GM20000 (cell line): Measurements from ENCODE around the gene GAL3ST2.
"Not testable (repeated sequence)": the region's sequence is repeated elsewhere in the genome, so short reads cannot be mapped to it uniquely, and the experiment has no call there.

Experiments
- DNase-seq: peaks from one replicate; pipeline ENCODE4 v3.0.0; 2012; ENCODE audit warnings: low spot score
- TF ChIP-seq, protein P1 (sequence below): IDR thresholded peaks from 2 replicates; pipeline ENCODE4 v1.5.1; 2012; ENCODE audit warnings: mild to moderate bottlenecking, control low read depth; ENCODE audit errors: extremely low read depth, missing control alignments

The GAL3ST2 gene

DNA sequence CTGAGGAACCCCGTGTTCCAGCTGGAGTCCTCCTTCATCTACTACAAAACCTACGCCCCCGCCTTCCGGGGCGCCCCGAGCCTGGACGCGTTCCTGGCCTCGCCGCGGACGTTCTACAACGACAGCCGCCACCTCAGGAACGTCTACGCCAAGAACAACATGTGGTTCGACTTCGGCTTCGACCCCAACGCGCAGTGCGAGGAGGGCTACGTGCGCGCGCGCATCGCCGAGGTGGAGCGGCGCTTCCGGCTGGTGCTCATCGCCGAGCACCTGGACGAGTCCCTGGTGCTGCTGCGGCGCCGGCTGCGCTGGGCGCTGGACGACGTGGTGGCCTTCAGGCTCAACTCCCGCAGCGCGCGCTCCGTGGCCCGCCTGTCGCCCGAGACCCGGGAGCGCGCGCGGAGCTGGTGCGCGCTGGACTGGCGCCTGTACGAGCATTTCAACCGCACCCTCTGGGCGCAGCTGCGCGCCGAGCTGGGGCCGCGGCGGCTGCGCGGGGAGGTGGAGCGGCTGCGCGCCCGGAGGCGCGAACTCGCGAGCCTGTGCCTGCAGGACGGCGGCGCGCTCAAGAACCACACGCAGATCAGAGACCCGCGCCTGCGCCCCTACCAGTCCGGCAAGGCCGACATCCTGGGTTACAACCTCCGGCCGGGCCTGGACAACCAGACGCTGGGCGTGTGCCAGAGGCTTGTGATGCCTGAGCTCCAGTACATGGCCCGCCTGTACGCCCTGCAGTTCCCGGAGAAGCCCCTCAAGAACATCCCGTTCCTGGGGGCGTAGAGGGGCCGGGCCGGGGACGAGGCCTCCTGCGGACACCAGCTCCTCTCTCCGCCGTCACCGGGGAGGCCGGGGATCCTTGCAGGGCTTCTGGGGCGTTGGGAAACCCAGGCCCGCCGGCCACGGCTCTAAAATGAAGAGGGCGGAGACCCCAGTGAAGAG lies 27.0 kb downstream of the GAL3ST2 start:
- TF ChIP-seq, protein P1, sequence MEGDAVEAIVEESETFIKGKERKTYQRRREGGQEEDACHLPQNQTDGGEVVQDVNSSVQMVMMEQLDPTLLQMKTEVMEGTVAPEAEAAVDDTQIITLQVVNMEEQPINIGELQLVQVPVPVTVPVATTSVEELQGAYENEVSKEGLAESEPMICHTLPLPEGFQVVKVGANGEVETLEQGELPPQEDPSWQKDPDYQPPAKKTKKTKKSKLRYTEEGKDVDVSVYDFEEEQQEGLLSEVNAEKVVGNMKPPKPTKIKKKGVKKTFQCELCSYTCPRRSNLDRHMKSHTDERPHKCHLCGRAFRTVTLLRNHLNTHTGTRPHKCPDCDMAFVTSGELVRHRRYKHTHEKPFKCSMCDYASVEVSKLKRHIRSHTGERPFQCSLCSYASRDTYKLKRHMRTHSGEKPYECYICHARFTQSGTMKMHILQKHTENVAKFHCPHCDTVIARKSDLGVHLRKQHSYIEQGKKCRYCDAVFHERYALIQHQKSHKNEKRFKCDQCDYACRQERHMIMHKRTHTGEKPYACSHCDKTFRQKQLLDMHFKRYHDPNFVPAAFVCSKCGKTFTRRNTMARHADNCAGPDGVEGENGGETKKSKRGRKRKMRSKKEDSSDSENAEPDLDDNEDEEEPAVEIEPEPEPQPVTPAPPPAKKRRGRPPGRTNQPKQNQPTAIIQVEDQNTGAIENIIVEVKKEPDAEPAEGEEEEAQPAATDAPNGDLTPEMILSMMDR: no peak
- DNase-seq: peak; percentile 87

DNA sequence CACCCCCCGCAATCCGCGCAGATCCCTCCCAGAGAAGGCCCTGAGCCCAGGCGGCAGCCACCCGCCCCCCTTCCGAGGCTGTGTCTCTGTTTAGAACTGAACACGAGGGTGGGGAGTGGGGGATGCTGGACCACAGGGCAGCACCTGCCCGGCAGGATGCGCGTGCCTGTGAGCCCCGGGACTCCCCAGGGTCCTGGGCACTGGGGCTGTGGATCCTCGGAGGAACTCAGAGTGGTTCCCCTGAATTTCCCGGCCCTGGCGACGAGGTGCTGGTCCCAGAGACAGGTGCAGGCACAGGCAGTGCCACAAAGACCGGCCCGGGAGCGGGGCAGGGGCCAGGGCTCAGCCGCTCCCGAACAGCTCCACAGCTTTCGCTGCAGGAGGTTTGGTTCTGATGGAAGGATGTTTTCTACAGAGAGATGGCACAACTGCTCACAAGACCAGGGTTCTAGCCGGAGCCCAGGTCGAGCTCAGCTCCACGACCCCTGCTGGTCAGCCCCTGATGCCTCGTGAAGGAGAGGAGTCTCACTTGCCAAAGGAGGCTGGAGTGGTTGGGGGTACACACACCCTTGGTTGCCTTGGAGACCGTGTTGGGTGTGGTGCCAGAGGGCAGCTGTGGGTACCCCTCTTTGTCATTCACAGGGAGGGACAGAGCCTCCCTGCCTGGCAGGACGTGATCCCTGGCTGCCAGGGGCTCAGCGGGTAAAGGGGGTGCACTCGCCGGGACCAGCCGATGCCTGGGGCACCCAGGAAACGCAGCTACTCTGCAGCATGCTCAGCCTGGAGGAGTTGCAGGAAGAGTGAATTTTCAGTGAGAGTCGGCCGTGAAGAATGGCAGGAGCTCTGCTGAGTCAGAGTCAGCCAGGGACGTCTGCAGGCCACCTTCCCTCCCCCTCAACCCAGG lies 28.0 kb downstream of the GAL3ST2 start:
- DNase-seq: peak; percentile 69
- TF ChIP-seq, protein P1: no peak

DNA sequence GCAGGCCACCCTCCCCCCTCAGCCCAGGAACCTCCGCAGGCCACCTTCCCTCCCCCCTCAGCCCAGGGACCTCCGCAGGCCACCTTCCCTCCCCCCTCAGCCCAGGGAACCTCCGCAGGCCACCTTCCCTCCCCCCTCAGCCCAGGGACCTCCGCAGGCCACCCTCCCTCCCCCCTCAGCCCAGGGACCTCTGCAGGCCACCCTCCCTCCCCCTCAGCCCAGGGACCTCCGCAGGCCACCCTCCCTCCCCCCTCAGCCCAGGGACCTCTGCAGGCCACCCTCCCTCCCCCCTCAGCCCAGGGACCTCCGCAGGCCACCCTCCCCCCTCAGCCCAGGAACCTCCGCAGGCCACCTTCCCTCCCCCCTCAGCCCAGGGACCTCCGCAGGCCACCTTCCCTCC lies 29.6 kb downstream of the GAL3ST2 start:
- not testable (repeated sequence) for DNase-seq

DNA sequence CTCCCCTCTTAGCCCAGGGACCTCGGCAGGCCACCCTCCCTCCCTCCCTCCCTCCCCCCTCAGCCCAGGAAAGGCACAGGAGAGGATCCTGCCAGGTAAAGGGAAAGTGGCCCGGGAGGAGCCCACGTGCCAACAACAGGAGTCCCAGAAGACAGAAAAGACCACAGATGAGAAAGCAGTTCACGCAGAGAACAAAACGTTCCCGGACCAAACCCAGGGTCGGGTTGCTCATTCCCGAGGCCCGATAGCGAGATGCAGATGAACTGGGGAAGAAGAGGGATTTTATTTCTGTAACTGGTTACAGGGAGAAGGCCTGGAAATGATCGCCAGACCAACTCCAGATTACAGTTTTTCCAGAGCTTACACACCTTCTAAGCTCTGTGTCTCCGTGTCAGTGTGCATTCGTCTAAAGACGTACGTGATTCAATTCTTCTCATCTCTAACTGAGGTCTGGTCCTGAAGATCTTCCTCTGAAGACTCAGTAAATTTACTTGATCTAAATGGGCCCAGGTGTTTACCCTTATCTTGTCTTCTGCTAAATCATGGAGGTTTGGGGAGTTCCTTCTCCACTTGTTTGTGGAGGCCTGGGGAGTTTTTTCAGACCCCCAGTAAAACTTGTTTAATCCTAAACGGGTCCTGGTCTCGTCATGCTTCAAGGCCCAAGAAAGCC lies 31.6 kb downstream of the GAL3ST2 start:
- peak; percentile 14 for DNase-seq
- TF ChIP-seq, protein P1: no peak

DNA sequence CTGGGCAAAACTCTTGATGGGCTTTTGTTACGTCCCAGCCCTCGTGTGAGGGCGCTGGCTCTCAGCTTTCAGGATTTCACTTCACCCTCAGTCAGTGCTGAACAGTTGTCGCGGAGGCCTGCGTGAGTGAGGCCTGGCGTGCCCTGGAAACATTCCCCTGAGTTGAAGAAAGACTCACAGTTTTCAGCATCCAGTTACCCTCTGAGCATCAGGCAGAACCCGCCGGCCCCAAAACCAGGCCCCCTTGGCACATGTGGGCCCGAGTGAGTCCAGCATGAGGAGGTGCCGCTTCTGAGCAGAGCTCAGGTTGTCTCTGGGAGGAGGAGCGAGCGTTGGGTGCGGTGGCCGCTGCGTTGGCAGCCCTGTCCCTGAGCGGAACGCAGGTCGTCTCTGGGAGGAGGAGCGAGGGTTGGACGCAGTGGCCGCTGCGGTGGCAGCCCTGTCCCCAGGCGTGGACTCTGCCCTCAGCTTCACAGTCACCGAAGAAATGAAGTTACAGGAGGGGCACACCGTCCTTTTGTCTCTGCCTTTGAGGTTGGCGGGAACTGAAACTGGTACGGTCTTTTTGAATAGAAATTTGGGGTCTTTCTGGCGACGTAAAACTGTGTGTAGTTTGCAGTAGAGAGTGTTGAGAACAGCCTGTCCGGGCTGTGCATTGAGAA lies 32.2 kb downstream of the GAL3ST2 start, which contains the start of gene NEU4:
Gene NEU4, plus strand, starts transcription at position 473 of the 662 bp plus-strand sequence. CDS start 5,292 bp downstream, outside the sequence.
- peak; percentile 10 for DNase-seq
- TF ChIP-seq, protein P1: no peak

DNA sequence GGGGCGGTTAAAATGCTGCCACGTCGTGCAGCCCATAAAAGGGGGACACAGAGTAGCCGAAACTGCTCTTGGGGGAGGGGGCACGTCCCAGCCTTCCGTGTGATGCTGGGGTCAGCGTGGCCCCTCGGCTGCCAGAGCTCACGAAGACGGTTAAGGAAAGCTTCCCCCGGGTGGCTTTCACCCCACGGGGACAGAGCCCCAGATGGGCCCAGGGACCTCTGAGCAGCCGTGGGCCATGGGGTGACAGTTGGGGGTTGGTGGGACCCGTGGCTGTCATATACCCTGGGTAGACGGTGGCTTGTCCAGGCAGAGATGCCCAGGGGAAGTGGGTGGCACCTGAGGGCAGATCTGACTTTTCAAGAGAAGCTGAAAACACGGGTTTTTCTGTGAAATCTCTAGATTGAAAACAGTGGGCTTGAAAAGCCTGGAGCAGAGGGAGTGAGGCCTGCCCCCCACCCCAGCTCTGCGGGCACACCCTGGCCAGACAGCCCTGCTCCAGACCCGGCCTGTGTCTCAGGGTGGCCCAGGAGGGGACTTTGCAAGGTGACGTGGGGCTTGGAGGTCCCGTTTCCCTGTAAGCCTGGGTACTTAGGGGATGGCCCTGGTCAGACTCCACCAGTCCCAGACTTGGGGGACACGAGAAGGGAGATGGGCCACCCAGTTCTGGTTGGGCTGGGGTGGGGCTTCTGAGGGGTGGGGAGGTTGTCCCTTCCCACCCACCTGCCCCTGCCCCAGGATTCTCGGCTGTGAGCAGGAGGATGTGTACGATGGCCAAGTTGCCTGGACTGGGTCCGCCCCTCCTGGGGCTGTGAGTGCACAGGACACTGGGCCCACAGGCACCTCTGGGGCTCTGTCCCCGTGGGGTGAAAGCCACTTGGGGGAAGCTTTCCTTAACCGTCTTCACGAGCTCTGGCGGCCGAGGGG lies 33.0 kb downstream of the GAL3ST2 start:
- TF ChIP-seq, protein P1: no peak
- DNase-seq: peak; percentile 35
